Omental fat pad (tissue), 4 donors: ENCODE data around the gene TSBP1. TPM values are rescaled to one million over a fixed set of nuclear protein-coding genes. Genes with fewer than 3 reads are reported as not detected.

Source experiments
- ATAC-seq: fragments of 150-250 bp; one replicate; pipeline ENCODE4 v1.9.1; 2016; ENCODE audit warnings: mild to moderate bottlenecking, moderate library complexity; ENCODE audit not compliant: low FRiP score
- DNase-seq: peaks from one replicate; pipeline ENCODE4 v3.0.0-alpha.2; 2019; ENCODE audit warnings: low spot score
- CTCF ChIP-seq, 3 donors: fragments of 450-650 bp; IDR thresholded peaks; one replicate each; pipeline ENCODE4 v1.5.1; 2016 to 2017; ENCODE audit warnings: antibody characterized with exemption in 3 of 3, mild to moderate bottlenecking in 3 of 3, moderate library complexity in 2 of 3
- small RNA-seq: library from RNA; depleted of rRNA; stranded (forward); fragments of <200 nt; gene quantifications from one replicate; pipeline ENCODE3, GENCODE V24; 2016
- total RNA-seq, 4 donors: library from RNA; depleted of rRNA; stranded (reverse); fragments of >200 nt; gene quantifications; one replicate each; pipeline ENCODE4 v1.1.0, GENCODE V29; 2016

TSBP1 gene
- total RNA-seq, 4 donors from 2014 or later: not detected

- DNase-seq: no peak
- TF ChIP-seq CTCF (IDR thresholded peaks at IDR 0.05): no peak
These were observed 116.9 kb downstream of the TSBP1 start for GRCh38 chr6:32254761-32255198.

GRCh38 chr6:32252331-32253009 lies 119.2 kb downstream of the TSBP1 start:
- TF ChIP-seq CTCF (IDR thresholded peaks at IDR 0.05): no peak
- DNase-seq (no peak), ATAC-seq (no peak)

More at GRCh38 chr6:32254761-32255198, 116.9 kb downstream of the TSBP1 start:
- peak; percentile 77 for ATAC-seq

- no peak for DNase-seq
- no peak for ATAC-seq
- no peak for TF ChIP-seq CTCF (IDR thresholded peaks at IDR 0.05)
These were observed 122.4 kb downstream of the TSBP1 start for GRCh38 chr6:32249262-32249661.

GRCh38 chr6:32247401-32247800 lies 124.3 kb downstream of the TSBP1 start:
- ATAC-seq: no peak
- no peak for DNase-seq
- no peak for TF ChIP-seq CTCF (IDR thresholded peaks at IDR 0.05)

- TF ChIP-seq CTCF (IDR thresholded peaks at IDR 0.05): peak in 2 of 3 donors; percentile 56 to 90
- peak; percentile 85 for ATAC-seq
- DNase-seq: peak; percentile 66
These were observed 126.7 kb downstream of the TSBP1 start for GRCh38 chr6:32244946-32245398.

- ATAC-seq: peak; percentile 67
- no peak for DNase-seq
- no peak for TF ChIP-seq CTCF (IDR thresholded peaks at IDR 0.05)
These were observed 127.4 kb downstream of the TSBP1 start for GRCh38 chr6:32244270-32244669.

Small RNAs within 50 kb of the gene (small RNA-seq; reads per million reads assigned to genes)
- not detected for gene RNU6-603P

Other genes starting within 250 kb of the TSBP1 start
- gene ATF6B, start 243.7 kb downstream of the TSBP1 start, total RNA-seq: 10 to 100 TPM; 23.2 to 44.3 (median 24.4) TPM
- gene FKBPL, start 241.6 kb downstream of the TSBP1 start, total RNA-seq: 1 to 10 TPM; 2.1 to 3.9 (median 2.7) TPM
- 1 to 10 TPM in 1 of 4 donors, under 1 TPM in 3; 0.24 to 1.0 (median 0.34) TPM for gene PRRT1, start 220.0 kb downstream of the TSBP1 start, total RNA-seq
- gene PPT2, start 217.8 kb downstream of the TSBP1 start, total RNA-seq: 100 to 1,000 TPM in 1 of 4 donors, 10 to 100 TPM in 3; 21.5 to 161 (median 34.3) TPM
- 10 to 100 TPM in 3 of 4 donors, 1 to 10 TPM in 1; 8.9 to 17.3 (median 13.3) TPM for gene EGFL8, start 207.3 kb downstream of the TSBP1 start, total RNA-seq
- gene AGPAT1, start 195.8 kb downstream of the TSBP1 start, total RNA-seq: 10 to 100 TPM; 26.4 to 40.9 (median 35.7) TPM
- gene RNF5, start 193.5 kb downstream of the TSBP1 start, total RNA-seq: 10 to 100 TPM; 35.1 to 59.1 (median 50.6) TPM
- gene AGER, start 187.7 kb downstream of the TSBP1 start, total RNA-seq: 1 to 10 TPM in 3 of 4 donors, under 1 TPM in 1; 0.48 to 9.3 (median 1.2) TPM
- gene PBX2, start 181.7 kb downstream of the TSBP1 start, total RNA-seq: 10 to 100 TPM; 27.7 to 65.3 (median 34.6) TPM
- 10 to 100 TPM in 3 of 4 donors, 1 to 10 TPM in 1; 9.7 to 28.3 (median 23.2) TPM for gene GPSM3, start 179.3 kb downstream of the TSBP1 start, total RNA-seq
- 100 to 1,000 TPM in 1 of 4 donors, 10 to 100 TPM in 3; 15.1 to 208 (median 49.7) TPM for gene NOTCH4, start 147.8 kb downstream of the TSBP1 start, total RNA-seq
- not detected for gene BTNL2, start 35.3 kb upstream of the TSBP1 start, total RNA-seq
- gene HLA-DRA, start 68.0 kb upstream of the TSBP1 start, total RNA-seq: 100 to 1,000 TPM; 102 to 437 (median 303) TPM
- 10 to 100 TPM in 1 of 4 donors, 1 to 10 TPM in 2, not detected in 1; 1.6 to 50.9 (median 5.5) TPM for gene HLA-DRB5, start 158.4 kb upstream of the TSBP1 start, total RNA-seq
- 10 to 100 TPM; 52.7 to 99.3 (median 57.4) TPM for gene HLA-DRB1, start 217.9 kb upstream of the TSBP1 start, total RNA-seq